Kasumi-1 (cell line): ENCODE results near the gene MED29.

ENCODE experiments used
- DNase-seq, 2 experiments: peaks; one replicate each; lab custom pipeline; 2025; lab: John Stamatoyannopoulos, UW

Gene MED29

GRCh38 chr19:39390751-39391437 lies at the start of gene MED29, which contains the start of gene PAF1:
Gene MED29 (plus strand): TSS chr19:39391378. CDS start chr19:39391423, 45 bp downstream.
Gene PAF1 (minus strand): TSS chr19:39391106. CDS start chr19:39390864, 242 bp downstream.
- peak; percentile 100 for DNase-seq

GRCh38 chr19:39341719-39342604 lies 49.2 kb upstream of the MED29 start, which contains the start of gene SAMD4B:
Gene SAMD4B (plus strand): TSS chr19:39342421. CDS start chr19:39356894, 14,473 bp downstream.
- DNase-seq, result peak; percentile 98 to 99

GRCh38 chr19:39342647-39343305 lies 48.4 kb upstream of the MED29 start:
- DNase-seq, result no peak

GRCh38 chr19:39345956-39346355 lies 45.2 kb upstream of the MED29 start:
- peak in 1 of 2 experiments; percentile 15 for DNase-seq

GRCh38 chr19:39347332-39348164 lies 43.6 kb upstream of the MED29 start:
- no peak for DNase-seq

- DNase-seq, result no peak
Observed at GRCh38 chr19:39349326-39349725, 41.9 kb upstream of the MED29 start.

GRCh38 chr19:39350156-39350555 lies 41.0 kb upstream of the MED29 start:
- no peak for DNase-seq

- peak in 1 of 2 experiments; percentile 5 for DNase-seq
Observed at GRCh38 chr19:39351537-39352064, 39.6 kb upstream of the MED29 start.

GRCh38 chr19:39352381-39353255 lies 38.6 kb upstream of the MED29 start:
- DNase-seq, result no peak

GRCh38 chr19:39355253-39355652 lies 35.9 kb upstream of the MED29 start:
- no peak for DNase-seq

- no peak for DNase-seq
Observed at GRCh38 chr19:39356073-39356472, 35.1 kb upstream of the MED29 start.

- no peak for DNase-seq
Observed at GRCh38 chr19:39356647-39357046, 34.5 kb upstream of the MED29 start.

- no peak for DNase-seq
Observed at GRCh38 chr19:39359026-39359425, 32.2 kb upstream of the MED29 start.

- DNase-seq, result no peak
Observed at GRCh38 chr19:39360599-39360998, 30.6 kb upstream of the MED29 start.

GRCh38 chr19:39362682-39363657 lies 28.2 kb upstream of the MED29 start:
- DNase-seq, result no peak

GRCh38 chr19:39363901-39364457 lies 27.2 kb upstream of the MED29 start:
- no peak for DNase-seq

GRCh38 chr19:39365531-39365930 lies 25.6 kb upstream of the MED29 start:
- no peak for DNase-seq

- DNase-seq, result no peak
Observed at GRCh38 chr19:39369200-39369599, 22.0 kb upstream of the MED29 start.

- DNase-seq, result no peak
Observed at GRCh38 chr19:39370735-39371134, 20.4 kb upstream of the MED29 start.
